Measurements from ENCODE around the gene ESYT1.

Gene ESYT1

GRCh38 chr12:56164345-56164729 lies 36.3 kb downstream of the ESYT1 start:
- Histone ChIP-seq H3K9me2 (replicated peaks; ENCODE audit: low read depth, low read length) (no peaks in the 10 kb centered on the region), H4K20me1 (ENCODE audit: insufficient read depth, low read length, poor library complexity, severe bottlenecking) (peaks cover 34% of the 10 kb centered on the region), H3K79me2 (ENCODE audit: insufficient read depth, low read length) (peaks cover 28% of the 10 kb centered on the region), H3F3A (ENCODE audit: low read depth) (no peaks in the 10 kb centered on the region), H3K27me3 (ENCODE audit: insufficient read depth, low read length, poor library complexity, severe bottlenecking) (no peaks in the 10 kb centered on the region), H3K4me3 (ENCODE audit: low read length, poor library complexity, severe bottlenecking) (no peak overlapping the region), H3K36me3 (ENCODE audit: insufficient read depth, low read length) (peaks cover 85% of the 10 kb centered on the region; the same call in 1 of the 2 replicates), H3K4me2 (ENCODE audit: low read depth, low read length, poor library complexity, severe bottlenecking) (no peak overlapping the region), H3K9ac (ENCODE audit: low read depth, low read length, poor library complexity, severe bottlenecking) (no peak overlapping the region), H3K9me3 (ENCODE audit: insufficient read depth, low read depth, low read length) (no peaks in the 10 kb centered on the region), H2AFZ (ENCODE audit: low read length) (no peak overlapping the region), H3K4me1 (ENCODE audit: insufficient read depth, low read length, poor library complexity, severe bottlenecking) (peaks cover 18% of the 10 kb centered on the region)
- TF ChIP-seq EZH2phosphoT487 (IDR thresholded peaks at IDR 0.05; ENCODE audit: borderline replicate concordance) = no peak
- TF ChIP-seq CTCF (conservative IDR thresholded peaks at IDR 0.05; ENCODE audit: low read length) = no peak

- Histone ChIP-seq H3K27me3 (ENCODE audit: insufficient read depth, low read length, poor library complexity, severe bottlenecking) (no peaks in the 10 kb centered on the region), H4K20me1 (ENCODE audit: insufficient read depth, low read length, poor library complexity, severe bottlenecking) (peaks cover 24% of the 10 kb centered on the region), H3F3A (ENCODE audit: low read depth) (no peaks in the 10 kb centered on the region), H3K4me3 (ENCODE audit: low read length, poor library complexity, severe bottlenecking) (no peak overlapping the region), H2AFZ (ENCODE audit: low read length) (no peak overlapping the region), H3K36me3 (ENCODE audit: insufficient read depth, low read length) (peaks cover 86% of the 10 kb centered on the region; the same call in 1 of the 2 replicates), H3K9me3 (ENCODE audit: insufficient read depth, low read depth, low read length) (no peaks in the 10 kb centered on the region), H3K4me2 (ENCODE audit: low read depth, low read length, poor library complexity, severe bottlenecking) (no peak overlapping the region), H3K9ac (ENCODE audit: low read depth, low read length, poor library complexity, severe bottlenecking) (no peak overlapping the region), H3K4me1 (ENCODE audit: insufficient read depth, low read length, poor library complexity, severe bottlenecking) (peaks cover 9% of the 10 kb centered on the region), H3K79me2 (ENCODE audit: insufficient read depth, low read length) (peaks cover 18% of the 10 kb centered on the region; the same call in 1 of the 2 replicates), H3K9me2 (replicated peaks; ENCODE audit: low read depth, low read length) (no peaks in the 10 kb centered on the region)
- no peak for TF ChIP-seq EZH2phosphoT487 (IDR thresholded peaks at IDR 0.05; ENCODE audit: borderline replicate concordance)
- TF ChIP-seq CTCF (conservative IDR thresholded peaks at IDR 0.05; ENCODE audit: low read length) = no peak
Measured at GRCh38 chr12:56165369-56165768, 37.3 kb downstream of the ESYT1 start.

DNA sequence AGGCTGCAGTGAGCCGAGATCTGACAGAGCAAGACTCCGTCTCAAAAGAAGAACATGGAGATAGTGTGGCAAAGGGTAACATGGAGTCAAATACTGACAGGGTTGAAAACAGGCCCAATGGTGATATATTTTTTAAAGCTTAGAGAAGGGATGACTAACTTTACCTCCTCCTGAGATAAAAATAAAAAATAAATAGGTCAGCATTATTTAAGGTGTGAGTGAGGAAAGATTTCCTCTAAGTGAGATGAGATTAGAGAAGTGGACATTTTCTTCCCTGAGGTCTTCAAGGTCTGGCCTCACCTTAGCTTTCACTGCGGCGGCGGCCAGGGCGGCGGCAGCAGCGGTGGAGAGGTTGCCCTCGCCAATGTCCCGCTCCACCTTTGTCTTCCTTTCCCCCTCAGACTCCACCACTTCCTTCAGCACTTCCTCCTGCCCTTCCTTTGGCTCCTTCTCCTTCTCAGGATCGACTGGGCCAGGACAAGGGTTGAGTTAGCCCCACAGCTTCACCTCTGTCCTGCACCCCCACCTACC lies 41.2 kb downstream of the ESYT1 start:
- H3K9ac ChIP-seq (ENCODE audit: low read depth, low read length, poor library complexity, severe bottlenecking) = no peak overlapping the region
- no peak overlapping the region for H2AFZ ChIP-seq (ENCODE audit: low read length)
- H4K20me1 ChIP-seq (ENCODE audit: insufficient read depth, low read length, poor library complexity, severe bottlenecking) = no peaks in the 10 kb centered on the region
- peaks cover 83% of the 10 kb centered on the region; the same call in 1 of the 2 replicates for H3K36me3 ChIP-seq (ENCODE audit: insufficient read depth, low read length)
- H3K4me2 ChIP-seq (ENCODE audit: low read depth, low read length, poor library complexity, severe bottlenecking) = no peak overlapping the region
- H3K9me3 ChIP-seq (ENCODE audit: insufficient read depth, low read depth, low read length) = no peaks in the 10 kb centered on the region
- no peaks in the 10 kb centered on the region for H3K79me2 ChIP-seq (ENCODE audit: insufficient read depth, low read length)
- H3K4me3 ChIP-seq (ENCODE audit: low read length, poor library complexity, severe bottlenecking) = no peak overlapping the region
- no peaks in the 10 kb centered on the region for H3K9me2 ChIP-seq (replicated peaks; ENCODE audit: low read depth, low read length)
- H3K4me1 ChIP-seq (ENCODE audit: insufficient read depth, low read length, poor library complexity, severe bottlenecking) = no peaks in the 10 kb centered on the region
- H3F3A ChIP-seq (ENCODE audit: low read depth) = no peaks in the 10 kb centered on the region
- no peak for TF ChIP-seq EZH2phosphoT487 (IDR thresholded peaks at IDR 0.05; ENCODE audit: borderline replicate concordance)
- TF ChIP-seq CTCF (conservative IDR thresholded peaks at IDR 0.05; ENCODE audit: low read length) = no peak
- H3K27me3 ChIP-seq (ENCODE audit: insufficient read depth, low read length, poor library complexity, severe bottlenecking) = no peaks in the 10 kb centered on the region
